CD4-positive, alpha-beta T cell treated with Interleukin-6 for 4 hours (primary cell): ENCODE measurements around the gene ALDOB.

ENCODE experiments used
- DNase-seq: peaks from one replicate; pipeline ENCODE4 v3.0.0-alpha.2; 2020; ENCODE audit warnings: mixed read lengths

ALDOB gene

GRCh38 chr9:101435601-101436079 lies at the start of gene ALDOB:
Gene ALDOB (minus strand): TSS chr9:101435774. CDS start chr9:101430887, 4,887 bp downstream.
- no peak for DNase-seq

GRCh38 chr9:101484046-101484445 lies 48.5 kb upstream of the ALDOB start:
- DNase-seq = no peak

GRCh38 chr9:101481261-101481660 lies 45.7 kb upstream of the ALDOB start:
- DNase-seq = no peak

GRCh38 chr9:101480386-101480785 lies 44.8 kb upstream of the ALDOB start:
- no peak for DNase-seq

- no peak for DNase-seq
Observed at GRCh38 chr9:101479338-101480030, 43.9 kb upstream of the ALDOB start.

- no peak for DNase-seq
Observed at GRCh38 chr9:101478906-101479305, 43.3 kb upstream of the ALDOB start.

- DNase-seq = no peak
Observed at GRCh38 chr9:101478444-101478843, 42.9 kb upstream of the ALDOB start.

GRCh38 chr9:101477736-101478135 lies 42.2 kb upstream of the ALDOB start:
- DNase-seq = no peak

GRCh38 chr9:101477214-101477613 lies 41.6 kb upstream of the ALDOB start:
- no peak for DNase-seq

- DNase-seq = no peak
Observed at GRCh38 chr9:101476576-101477208, 41.1 kb upstream of the ALDOB start.

- no peak for DNase-seq
Observed at GRCh38 chr9:101472891-101473290, 37.3 kb upstream of the ALDOB start.

GRCh38 chr9:101470929-101471328 lies 35.4 kb upstream of the ALDOB start:
- DNase-seq = no peak

GRCh38 chr9:101470021-101470420 lies 34.4 kb upstream of the ALDOB start:
- no peak for DNase-seq

- DNase-seq = no peak
Observed at GRCh38 chr9:101469026-101469425, 33.5 kb upstream of the ALDOB start.

- no peak for DNase-seq
Observed at GRCh38 chr9:101468116-101468515, 32.5 kb upstream of the ALDOB start.

- no peak for DNase-seq
Observed at GRCh38 chr9:101467690-101468089, 32.1 kb upstream of the ALDOB start.

GRCh38 chr9:101466863-101467262 lies 31.3 kb upstream of the ALDOB start:
- DNase-seq = no peak

- no peak for DNase-seq
Observed at GRCh38 chr9:101465326-101465915, 29.8 kb upstream of the ALDOB start.

- DNase-seq = no peak
Observed at GRCh38 chr9:101463397-101463796, 27.8 kb upstream of the ALDOB start.

GRCh38 chr9:101462558-101462957 lies 27.0 kb upstream of the ALDOB start:
- DNase-seq = no peak

GRCh38 chr9:101460965-101461364 lies 25.4 kb upstream of the ALDOB start:
- no peak for DNase-seq

GRCh38 chr9:101458963-101459631 lies 23.5 kb upstream of the ALDOB start:
- DNase-seq = no peak

- no peak for DNase-seq
Observed at GRCh38 chr9:101457003-101457402, 21.4 kb upstream of the ALDOB start.
